Neural cell (in vitro differentiated cells): Measurements from ENCODE around the gene CSPG4. TPM values are rescaled to one million over a fixed set of nuclear protein-coding genes. Genes with fewer than 3 reads are reported as not detected.

Experiments used
- H2AFZ ChIP-seq: fragments of 200-600, 300-800 bp; sonication (generic), shearing (Covaris generic); 2 replicates; pipeline ENCODE4 v1.6.0; 2014; ENCODE audit warnings: low read depth, mild to moderate bottlenecking, antibody characterized with exemption, low read length, moderate library complexity
- H3F3A ChIP-seq: fragments of 200-600 bp; shearing (Covaris generic); 2 replicates; pipeline ENCODE4 v1.6.1; 2016; ENCODE audit warnings: mild to moderate bottlenecking, moderate library complexity, mixed read lengths, antibody characterized with exemption, low read length; ENCODE audit not compliant: insufficient read depth, poor library complexity, severe bottlenecking
- H3K27ac ChIP-seq: fragments of 200-600, 300-800 bp; sonication (generic), shearing (Covaris generic); 2 replicates; pipeline ENCODE4 v1.5.1; 2014; ENCODE audit warnings: mild to moderate bottlenecking, low read length, moderate library complexity
- H3K27me3 ChIP-seq: fragments of 300-800, 200-600 bp; sonication (generic), shearing (Covaris generic); 2 replicates; pipeline ENCODE4 v1.6.0; 2014; ENCODE audit warnings: mild to moderate bottlenecking, low read depth, low read length, moderate library complexity; ENCODE audit not compliant: insufficient read depth
- H3K36me3 ChIP-seq: fragments of 300-800, 200-600 bp; sonication (generic), shearing (Covaris generic); 2 replicates; pipeline ENCODE4 v1.5.1; 2014; ENCODE audit warnings: mild to moderate bottlenecking, antibody characterized with exemption, low read length, moderate library complexity; ENCODE audit not compliant: insufficient read depth
- H3K4me2 ChIP-seq: fragments of 300-800, 200-600 bp; sonication (generic), shearing (Covaris generic); 2 replicates; pipeline ENCODE4 v1.6.0; 2014; ENCODE audit warnings: mild to moderate bottlenecking, low read length
- H3K4me3 ChIP-seq: fragments of 300-800, 200-600 bp; sonication (generic), shearing (Covaris generic); 2 replicates; pipeline ENCODE4 v1.5.1; 2014; ENCODE audit warnings: mild to moderate bottlenecking, low read length, moderate library complexity
- H3K79me2 ChIP-seq: fragments of 200-600 bp; shearing (Covaris generic); replicated peaks from 2 replicates; pipeline ENCODE4 v1.6.0; 2014; ENCODE audit warnings: mild to moderate bottlenecking, low read length, moderate library complexity; ENCODE audit not compliant: insufficient read depth
- H3K9ac ChIP-seq: fragments of 300-800, 200-600 bp; sonication (generic), shearing (Covaris generic); 2 replicates; pipeline ENCODE4 v1.6.1; 2016; ENCODE audit warnings: mild to moderate bottlenecking, low read length, mixed read lengths
- H3K9me2 ChIP-seq: fragments of 200-600 bp; shearing (Covaris generic); 2 replicates; pipeline ENCODE4 v1.6.1; 2016; ENCODE audit warnings: mild to moderate bottlenecking, low read length, mixed read lengths; ENCODE audit not compliant: insufficient read depth
- H3K9me3 ChIP-seq: fragments of 200-600, 300-800 bp; sonication (generic), shearing (Covaris generic); 2 replicates; pipeline ENCODE4 v1.6.1; 2016; ENCODE audit warnings: mild to moderate bottlenecking, mixed run types, low read length, moderate library complexity, mixed read lengths
- H4K20me1 ChIP-seq: fragments of 200-600 bp; shearing (Covaris generic); 2 replicates; pipeline ENCODE4 v1.6.1; 2016; ENCODE audit warnings: mild to moderate bottlenecking, mixed run types; ENCODE audit not compliant: insufficient read depth
- CTCF ChIP-seq: fragments of 450-650 bp; IDR thresholded peaks from 2 replicates; pipeline ENCODE4 v1.5.1; 2014; ENCODE audit warnings: antibody characterized with exemption, mild to moderate bottlenecking, moderate library complexity; ENCODE audit not compliant: poor library complexity, severe bottlenecking
- EP300 ChIP-seq: fragments of 450-650 bp; conservative IDR thresholded peaks from 2 replicates; pipeline ENCODE4 v1.6.1; 2014; ENCODE audit warnings: antibody characterized with exemption, mild to moderate bottlenecking, moderate library complexity; ENCODE audit not compliant: poor library complexity, severe bottlenecking
- EZH2 ChIP-seq: fragments of 200-600, 300-800 bp; shearing (Covaris generic), sonication (generic); IDR thresholded peaks from 2 replicates; pipeline ENCODE4 v1.6.1; 2014; ENCODE audit warnings: antibody characterized with exemption, low read length, borderline replicate concordance, mild to moderate bottlenecking; ENCODE audit not compliant: insufficient read depth, poor library complexity, severe bottlenecking
- MXI1 ChIP-seq: fragments of 450-650 bp; conservative IDR thresholded peaks from 2 replicates; pipeline ENCODE4 v1.6.1; 2014; ENCODE audit warnings: antibody characterized with exemption, mild to moderate bottlenecking; ENCODE audit not compliant: poor library complexity, severe bottlenecking
- POLR2AphosphoS5 ChIP-seq: IDR thresholded peaks from 2 replicates; pipeline ENCODE4 v1.6.1; 2012
- RAD21 ChIP-seq: fragments of 450-650 bp; conservative IDR thresholded peaks from 2 replicates; pipeline ENCODE4 v1.6.1; 2014; ENCODE audit warnings: antibody characterized with exemption, mild to moderate bottlenecking, moderate library complexity
- REST ChIP-seq: IDR thresholded peaks from 2 replicates; pipeline ENCODE4 v1.6.1; 2012; ENCODE audit warnings: borderline replicate concordance
- SMC3 ChIP-seq: fragments of 450-650 bp; conservative IDR thresholded peaks from 2 replicates; pipeline ENCODE4 v1.6.1; 2014; ENCODE audit warnings: antibody characterized with exemption, mild to moderate bottlenecking, moderate library complexity; ENCODE audit not compliant: poor library complexity
- TAF1 ChIP-seq: IDR thresholded peaks from 2 replicates; pipeline ENCODE4 v1.6.1; 2012; ENCODE audit warnings: low read depth
- polyA plus RNA-seq: library from polyadenylated mRNA; depleted of rRNA; stranded (reverse); fragments of >200 nt; gene quantifications from 2 replicates; pipeline ENCODE4 v1.2.3, GENCODE V29; 2014

Gene CSPG4
- polyA plus RNA-seq, 1 donor from 2014 or later = not detected

DNA sequence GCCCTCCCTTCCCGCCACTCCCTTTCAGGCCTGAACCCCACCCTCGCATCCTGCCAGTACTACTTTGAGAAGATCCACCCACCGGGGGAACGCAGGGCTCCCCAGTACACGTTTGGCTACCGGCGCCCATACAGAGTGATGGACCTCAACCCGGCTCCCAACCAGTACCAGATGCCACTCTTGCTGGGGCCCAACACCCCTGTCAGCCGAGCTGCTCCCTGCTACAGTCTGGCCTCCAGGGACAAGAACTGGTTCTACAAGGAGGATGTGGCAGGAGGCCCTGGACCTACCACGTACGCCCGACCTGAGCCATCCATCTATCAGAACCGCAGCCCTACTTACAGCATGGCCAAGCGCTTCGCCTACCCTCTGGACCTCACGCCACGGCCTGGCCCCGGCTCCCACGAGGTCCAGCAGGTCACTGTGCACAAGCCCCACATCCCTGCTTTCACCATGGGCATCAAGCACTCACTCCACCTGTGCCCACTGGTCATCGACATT is 14.4 kb upstream of the CSPG4 start:
- TF ChIP-seq REST (no peak), POLR2AphosphoS5 (no peak), TAF1 (no peak), MXI1 (no peak), EZH2 (no peak), SMC3 (no peak), CTCF (no peak), RAD21 (no peak), EP300 (no peak)
- Histone ChIP-seq H3F3A (no peaks in the 10 kb centered on the region), H3K27me3 (peaks cover 5% of the 10 kb centered on the region), H3K27ac (no peak overlapping the region), H4K20me1 (no peaks in the 10 kb centered on the region), H3K9me3 (no peaks in the 10 kb centered on the region), H2AFZ (no peak overlapping the region), H3K36me3 (no peaks in the 10 kb centered on the region), H3K4me2 (no peak overlapping the region), H3K79me2 (no peaks in the 10 kb centered on the region), H3K9me2 (no peaks in the 10 kb centered on the region), H3K9ac (no peak overlapping the region), H3K4me3 (no peak overlapping the region)

DNA sequence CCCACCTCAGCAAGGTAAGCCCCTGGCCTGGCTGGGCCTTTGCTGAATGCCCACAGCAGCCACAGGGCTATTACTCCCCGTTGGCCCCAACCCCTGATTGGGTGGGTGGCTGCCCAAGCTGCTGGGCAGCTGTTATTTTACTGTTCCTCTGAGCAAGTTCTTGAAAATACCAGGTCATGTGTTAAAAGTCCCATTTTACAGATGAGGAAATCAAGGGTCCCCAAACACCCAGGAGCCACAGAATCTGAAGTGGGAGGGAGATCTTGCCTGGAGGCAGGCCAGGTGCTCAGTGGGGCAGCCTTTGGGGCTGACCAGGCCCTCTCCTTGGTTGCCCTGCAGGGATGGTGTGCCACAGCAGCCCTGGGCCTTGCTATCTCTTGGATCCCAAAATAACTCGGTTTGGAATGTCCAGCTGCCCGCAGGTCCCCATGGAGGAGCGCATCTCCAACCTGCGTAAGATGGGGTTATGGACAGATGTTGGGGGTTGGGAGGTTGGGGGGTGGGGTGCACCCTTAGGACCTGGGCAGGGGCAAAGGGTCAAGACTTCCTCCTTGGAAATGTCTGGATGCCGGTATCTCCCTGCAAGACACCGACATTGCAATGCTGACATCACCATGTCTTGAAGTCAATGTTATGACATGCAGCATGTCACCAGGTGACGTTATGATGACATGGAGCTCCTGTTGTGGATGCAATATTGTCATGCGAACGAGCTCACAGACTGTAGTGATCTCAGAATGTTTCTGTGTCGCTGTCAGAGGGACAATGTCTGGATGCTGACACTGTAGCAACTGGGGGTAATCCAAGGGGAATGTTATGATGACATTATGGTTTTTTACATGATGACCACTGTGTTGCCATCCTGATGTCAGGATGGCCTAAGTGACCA is 13.3 kb upstream of the CSPG4 start:
- H4K20me1 ChIP-seq = no peaks in the 10 kb centered on the region
- no peak overlapping the region for H3K9ac ChIP-seq
- no peak overlapping the region for H3K27ac ChIP-seq
- H3K9me2 ChIP-seq = no peaks in the 10 kb centered on the region
- peaks cover 6% of the 10 kb centered on the region for H3K27me3 ChIP-seq
- no peak for TF ChIP-seq CTCF
- peak; percentile 100 for TF ChIP-seq POLR2AphosphoS5
- TF ChIP-seq EP300 = peak; percentile 95
- H3K79me2 ChIP-seq = no peaks in the 10 kb centered on the region
- no peak overlapping the region for H2AFZ ChIP-seq
- no peak overlapping the region for H3K4me3 ChIP-seq
- H3K36me3 ChIP-seq = no peaks in the 10 kb centered on the region
- H3K9me3 ChIP-seq = no peaks in the 10 kb centered on the region
- H3F3A ChIP-seq = no peaks in the 10 kb centered on the region
- H3K4me2 ChIP-seq = no peak overlapping the region
